Keratinocyte (primary cell): ENCODE results near the gene EDC3.

ENCODE experiments used
- EZH2 ChIP-seq: IDR thresholded peaks from one replicate; pipeline ENCODE4 v1.6.1; 2012; ENCODE audit warnings: inconsistent platforms, mild to moderate bottlenecking, low read length, moderate library complexity
- TF ChIP-seq, protein P1 (sequence below), 3 experiments: IDR thresholded peaks in 1 of 3; conservative IDR thresholded peaks in 1 of 3; optimal IDR thresholded peaks in 1 of 3; 2 replicates in 2 of 3; 3 replicates in 1 of 3; pipeline versions ENCODE3 to v1.5.1; 2011; ENCODE audit warnings: low read length in 3 of 3, mild to moderate bottlenecking in 3 of 3, moderate library complexity in 2 of 3, control low read depth in 1 of 3, inconsistent platforms in 1 of 3; ENCODE audit not compliant: insufficient read depth in 2 of 3; ENCODE audit errors: extremely low read depth in 1 of 3

DNA sequence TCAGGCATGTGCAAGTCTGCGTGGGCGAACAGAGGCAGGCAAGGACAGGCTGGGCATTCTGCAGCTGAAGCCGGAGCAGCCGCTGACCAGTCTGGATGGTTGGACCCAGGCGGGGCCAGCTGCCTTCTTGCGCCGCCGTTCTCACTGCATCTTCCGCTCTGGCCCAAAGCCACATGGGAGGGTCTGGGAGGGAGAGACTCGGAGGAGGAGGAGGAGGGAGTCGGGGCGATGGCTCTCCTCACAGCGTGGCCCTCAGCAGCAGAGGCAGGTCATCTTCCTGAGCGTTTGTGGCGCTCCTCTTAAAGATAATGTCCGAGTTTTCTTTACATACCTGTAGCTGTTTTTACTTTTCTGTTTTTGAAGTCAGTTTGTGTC is 74.3 kb downstream of the EDC3 start:
- TF ChIP-seq, protein P1, sequence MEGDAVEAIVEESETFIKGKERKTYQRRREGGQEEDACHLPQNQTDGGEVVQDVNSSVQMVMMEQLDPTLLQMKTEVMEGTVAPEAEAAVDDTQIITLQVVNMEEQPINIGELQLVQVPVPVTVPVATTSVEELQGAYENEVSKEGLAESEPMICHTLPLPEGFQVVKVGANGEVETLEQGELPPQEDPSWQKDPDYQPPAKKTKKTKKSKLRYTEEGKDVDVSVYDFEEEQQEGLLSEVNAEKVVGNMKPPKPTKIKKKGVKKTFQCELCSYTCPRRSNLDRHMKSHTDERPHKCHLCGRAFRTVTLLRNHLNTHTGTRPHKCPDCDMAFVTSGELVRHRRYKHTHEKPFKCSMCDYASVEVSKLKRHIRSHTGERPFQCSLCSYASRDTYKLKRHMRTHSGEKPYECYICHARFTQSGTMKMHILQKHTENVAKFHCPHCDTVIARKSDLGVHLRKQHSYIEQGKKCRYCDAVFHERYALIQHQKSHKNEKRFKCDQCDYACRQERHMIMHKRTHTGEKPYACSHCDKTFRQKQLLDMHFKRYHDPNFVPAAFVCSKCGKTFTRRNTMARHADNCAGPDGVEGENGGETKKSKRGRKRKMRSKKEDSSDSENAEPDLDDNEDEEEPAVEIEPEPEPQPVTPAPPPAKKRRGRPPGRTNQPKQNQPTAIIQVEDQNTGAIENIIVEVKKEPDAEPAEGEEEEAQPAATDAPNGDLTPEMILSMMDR (optimal IDR thresholded peaks at IDR 0.05 in 1 of 3, IDR thresholded peaks at IDR 0.05 in 1 of 3, conservative IDR thresholded peaks at IDR 0.05 in 1 of 3; ENCODE audit: extremely low read depth in 1 of 3, insufficient read depth in 2 of 3, low read length in 3 of 3) = no peak
- no peak for TF ChIP-seq EZH2
